Measurements from ENCODE around the gene GNAI3. TPM values are rescaled to one million over a fixed set of nuclear protein-coding genes. Genes with fewer than 3 reads are reported as not detected.
A peak's percentile ranks its signal among the peaks of the same experiment; 100 is the strongest.

The GNAI3 gene
- polyA plus RNA-seq, 1 donor, result 7.5 TPM

GRCh38 chr1:109615879-109616278 is 67.5 kb downstream of the GNAI3 start:
- H3K4me1 ChIP-seq (ENCODE audit: control insufficient read depth, insufficient read depth, low read length), result peaks cover 14% of the 10 kb centered on the region
- H3K27ac ChIP-seq (ENCODE audit: low read length), result no peak overlapping the region
- peak in 1 of 2 donors; percentile 23 for DNase-seq

GRCh38 chr1:109616391-109616790 is 68.0 kb downstream of the GNAI3 start:
- Histone ChIP-seq H3K36me3 (ENCODE audit: control insufficient read depth, insufficient read depth, low read length) (no peaks in the 10 kb centered on the region), H3K27ac (ENCODE audit: low read length) (no peak overlapping the region), H3K9me3 (ENCODE audit: control insufficient read depth, low read depth, low read length) (no peaks in the 10 kb centered on the region), H3K4me1 (ENCODE audit: control insufficient read depth, insufficient read depth, low read length) (peaks cover 15% of the 10 kb centered on the region), H3K27me3 (ENCODE audit: control insufficient read depth, insufficient read depth, low read length) (no peaks in the 10 kb centered on the region), H3K4me3 (ENCODE audit: low read length) (no peak overlapping the region)
- 83% methylated on average over 1 of the region's 3 CpGs for WGBS (ENCODE audit: insufficient coverage, low lambda C conversion rate)
- no peak for DNase-seq

More at GRCh38 chr1:109615879-109616278, 67.5 kb downstream of the GNAI3 start:
- no peak overlapping the region for H3K4me3 ChIP-seq (ENCODE audit: low read length)
- H3K9me3 ChIP-seq (ENCODE audit: control insufficient read depth, low read depth, low read length), result no peaks in the 10 kb centered on the region
- H3K27me3 ChIP-seq (ENCODE audit: control insufficient read depth, insufficient read depth, low read length), result no peaks in the 10 kb centered on the region
- WGBS (ENCODE audit: insufficient coverage, low lambda C conversion rate), result no CpG with 5 or more reads among the region's 3 CpGs
- no peaks in the 10 kb centered on the region for H3K36me3 ChIP-seq (ENCODE audit: control insufficient read depth, insufficient read depth, low read length)

- Histone ChIP-seq H3K4me3 (ENCODE audit: low read length) (no peak overlapping the region), H3K4me1 (ENCODE audit: control insufficient read depth, insufficient read depth, low read length) (peaks cover 24% of the 10 kb centered on the region), H3K9me3 (ENCODE audit: control insufficient read depth, low read depth, low read length) (no peaks in the 10 kb centered on the region), H3K36me3 (ENCODE audit: control insufficient read depth, insufficient read depth, low read length) (no peaks in the 10 kb centered on the region), H3K27ac (ENCODE audit: low read length) (no peak overlapping the region), H3K27me3 (ENCODE audit: control insufficient read depth, insufficient read depth, low read length) (no peaks in the 10 kb centered on the region)
- WGBS (ENCODE audit: insufficient coverage, low lambda C conversion rate), result no CpG with 5 or more reads among the region's 3 CpGs
- DNase-seq, result peak; percentile 43 to 60
Observed at GRCh38 chr1:109617291-109617801, 68.9 kb downstream of the GNAI3 start.

GRCh38 chr1:109618661-109619575 is 70.5 kb downstream of the GNAI3 start:
- H3K27me3 ChIP-seq (ENCODE audit: control insufficient read depth, insufficient read depth, low read length), result no peaks in the 10 kb centered on the region
- H3K4me3 ChIP-seq (ENCODE audit: low read length), result peak overlapping the region; percentile 77
- peak overlapping the region; percentile 43 for H3K27ac ChIP-seq (ENCODE audit: low read length)
- H3K4me1 ChIP-seq (ENCODE audit: control insufficient read depth, insufficient read depth, low read length), result peaks cover 29% of the 10 kb centered on the region
- DNase-seq, result peak; percentile 31 to 78
- H3K36me3 ChIP-seq (ENCODE audit: control insufficient read depth, insufficient read depth, low read length), result no peaks in the 10 kb centered on the region
- WGBS (ENCODE audit: insufficient coverage, low lambda C conversion rate), result 8% methylated on average over 2 of the region's 9 CpGs
- no peaks in the 10 kb centered on the region for H3K9me3 ChIP-seq (ENCODE audit: control insufficient read depth, low read depth, low read length)

- 0% methylated on average over 3 of the region's 47 CpGs for WGBS (ENCODE audit: insufficient coverage, low lambda C conversion rate)
- peak; percentile 72 to 85 for DNase-seq
- Histone ChIP-seq H3K27me3 (ENCODE audit: control insufficient read depth, insufficient read depth, low read length) (no peaks in the 10 kb centered on the region), H3K27ac (ENCODE audit: low read length) (peak within 1 kb of the TSS; percentile 68), H3K4me1 (ENCODE audit: control insufficient read depth, insufficient read depth, low read length) (peaks cover 35% of the 10 kb centered on the region), H3K36me3 (ENCODE audit: control insufficient read depth, insufficient read depth, low read length) (no peaks in the 10 kb centered on the region), H3K9me3 (ENCODE audit: control insufficient read depth, low read depth, low read length) (no peaks in the 10 kb centered on the region), H3K4me3 (ENCODE audit: low read length) (peak within 1 kb of the TSS; percentile 77)
Observed at GRCh38 chr1:109619576-109620400, 71.4 kb downstream of the GNAI3 start, which contains the start of the genes AMPD2 and GNAT2. Gene AMPD2, plus strand, starts transcription at chr1:109619837. Its CDS starts 1,339 bp downstream, at chr1:109621176. Gene GNAT2, minus strand, starts transcription at chr1:109619616. Its CDS starts 6,746 bp downstream, at chr1:109612870.

GRCh38 chr1:109620401-109620791 is 72.0 kb downstream of the GNAI3 start:
- peak overlapping the region; percentile 77 for H3K4me3 ChIP-seq (ENCODE audit: low read length)
- WGBS (ENCODE audit: insufficient coverage, low lambda C conversion rate), result no CpG with 5 or more reads among the region's 9 CpGs
- H3K9me3 ChIP-seq (ENCODE audit: control insufficient read depth, low read depth, low read length), result no peaks in the 10 kb centered on the region
- peaks cover 2% of the 10 kb centered on the region for H3K36me3 ChIP-seq (ENCODE audit: control insufficient read depth, insufficient read depth, low read length)
- peak; percentile 23 to 61 for DNase-seq
- H3K27me3 ChIP-seq (ENCODE audit: control insufficient read depth, insufficient read depth, low read length), result no peaks in the 10 kb centered on the region
- peak overlapping the region; percentile 68 for H3K27ac ChIP-seq (ENCODE audit: low read length)
- peaks cover 35% of the 10 kb centered on the region for H3K4me1 ChIP-seq (ENCODE audit: control insufficient read depth, insufficient read depth, low read length)

GRCh38 chr1:109620841-109621286 is 72.4 kb downstream of the GNAI3 start:
- peaks cover 3% of the 10 kb centered on the region for H3K36me3 ChIP-seq (ENCODE audit: control insufficient read depth, insufficient read depth, low read length)
- H3K9me3 ChIP-seq (ENCODE audit: control insufficient read depth, low read depth, low read length), result no peaks in the 10 kb centered on the region
- peak overlapping the region; percentile 68 for H3K27ac ChIP-seq (ENCODE audit: low read length)
- peak; percentile 91 to 93 for DNase-seq
- peaks cover 35% of the 10 kb centered on the region for H3K4me1 ChIP-seq (ENCODE audit: control insufficient read depth, insufficient read depth, low read length)
- H3K27me3 ChIP-seq (ENCODE audit: control insufficient read depth, insufficient read depth, low read length), result no peaks in the 10 kb centered on the region
- H3K4me3 ChIP-seq (ENCODE audit: low read length), result peak overlapping the region; percentile 77
- WGBS (ENCODE audit: insufficient coverage, low lambda C conversion rate), result no CpG with 5 or more reads among the region's 18 CpGs

GRCh38 chr1:109621379-109622136 is 73.1 kb downstream of the GNAI3 start:
- H3K36me3 ChIP-seq (ENCODE audit: control insufficient read depth, insufficient read depth, low read length), result peaks cover 8% of the 10 kb centered on the region
- H3K9me3 ChIP-seq (ENCODE audit: control insufficient read depth, low read depth, low read length), result no peaks in the 10 kb centered on the region
- WGBS (ENCODE audit: insufficient coverage, low lambda C conversion rate), result 30% methylated on average over 2 of the region's 13 CpGs
- DNase-seq, result no peak
- no peaks in the 10 kb centered on the region for H3K27me3 ChIP-seq (ENCODE audit: control insufficient read depth, insufficient read depth, low read length)
- H3K4me1 ChIP-seq (ENCODE audit: control insufficient read depth, insufficient read depth, low read length), result peaks cover 35% of the 10 kb centered on the region
- H3K27ac ChIP-seq (ENCODE audit: low read length), result no peak overlapping the region
- H3K4me3 ChIP-seq (ENCODE audit: low read length), result peak overlapping the region; percentile 77

GRCh38 chr1:109622137-109622892 is 73.9 kb downstream of the GNAI3 start:
- no peaks in the 10 kb centered on the region for H3K27me3 ChIP-seq (ENCODE audit: control insufficient read depth, insufficient read depth, low read length)
- no peaks in the 10 kb centered on the region for H3K9me3 ChIP-seq (ENCODE audit: control insufficient read depth, low read depth, low read length)
- H3K27ac ChIP-seq (ENCODE audit: low read length), result no peak overlapping the region
- peaks cover 35% of the 10 kb centered on the region for H3K4me1 ChIP-seq (ENCODE audit: control insufficient read depth, insufficient read depth, low read length)
- H3K36me3 ChIP-seq (ENCODE audit: control insufficient read depth, insufficient read depth, low read length), result peaks cover 16% of the 10 kb centered on the region
- no CpG with 5 or more reads among the region's 11 CpGs for WGBS (ENCODE audit: insufficient coverage, low lambda C conversion rate)
- no peak for DNase-seq
- H3K4me3 ChIP-seq (ENCODE audit: low read length), result no peak overlapping the region

Measured in large intestine (tissue), 3 donors.